IPS-11a (cell line): ENCODE measurements around the gene S100A12.

Source experiments
- H3K4me3 ChIP-seq: one replicate; pipeline ENCODE4 v1.5.1; 2013; ENCODE audit warnings: low read depth, low read length, control low read depth

Gene S100A12

DNA sequence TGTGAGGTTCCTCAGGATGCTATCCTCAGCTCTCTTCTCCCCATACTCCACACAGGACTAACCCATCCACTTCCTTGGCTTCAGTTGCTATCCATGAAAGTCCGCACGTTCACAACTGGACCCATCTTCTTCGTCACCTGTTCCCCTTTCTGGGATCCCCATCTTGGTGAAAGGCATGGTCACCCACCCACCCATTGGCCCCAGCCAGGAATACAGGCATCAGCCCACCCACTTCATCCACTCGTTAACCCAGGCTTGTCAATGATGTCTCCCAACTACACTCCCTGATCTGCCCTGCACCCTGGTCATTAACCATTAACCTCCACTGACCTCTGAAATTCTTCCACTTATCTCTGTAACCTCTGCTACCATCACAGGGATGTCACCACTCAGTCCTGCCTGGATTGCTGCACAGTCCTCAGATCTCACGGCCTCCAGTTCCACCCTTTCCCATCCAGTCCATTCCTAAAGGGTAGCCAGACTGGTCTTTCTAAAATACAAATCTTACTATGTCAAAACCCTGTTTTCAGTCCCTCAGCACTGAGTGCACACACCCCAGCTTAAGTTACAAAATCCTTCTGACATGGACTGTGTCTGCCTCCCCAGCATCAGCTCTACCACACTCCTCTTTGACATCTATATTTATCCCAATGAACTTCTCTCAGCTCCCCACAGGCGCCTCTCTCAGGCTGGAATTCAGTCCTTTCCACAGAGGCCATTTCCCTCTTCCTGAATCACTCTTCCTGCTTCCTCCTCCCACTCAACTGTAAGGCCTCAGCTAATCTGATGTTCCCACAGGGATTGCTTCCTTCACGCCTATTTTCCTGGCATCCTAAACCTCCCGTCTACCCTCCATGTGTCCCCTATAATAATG is 37.2 kb downstream of the S100A12 start:
- H3K4me3 ChIP-seq, result no peak overlapping the region

DNA sequence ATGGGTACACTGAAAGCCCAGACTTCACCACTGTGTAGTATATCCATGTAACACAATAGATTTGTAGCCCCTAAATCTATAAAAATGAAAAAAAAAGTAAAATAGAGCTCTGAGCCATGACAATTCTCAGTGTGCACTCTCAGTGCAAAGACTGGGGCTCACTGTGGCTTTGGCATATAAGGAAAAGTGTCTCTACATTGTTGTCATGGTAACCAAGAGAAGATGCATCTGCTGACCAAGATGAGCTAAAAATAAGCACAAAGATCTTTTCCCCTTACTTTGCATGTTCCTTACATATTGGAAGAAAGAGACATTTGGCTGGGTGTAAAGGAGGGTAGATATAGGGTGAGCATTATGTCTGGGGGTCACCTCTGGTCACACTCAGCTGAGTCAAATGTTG is 38.8 kb downstream of the S100A12 start:
- no peak overlapping the region for H3K4me3 ChIP-seq

DNA sequence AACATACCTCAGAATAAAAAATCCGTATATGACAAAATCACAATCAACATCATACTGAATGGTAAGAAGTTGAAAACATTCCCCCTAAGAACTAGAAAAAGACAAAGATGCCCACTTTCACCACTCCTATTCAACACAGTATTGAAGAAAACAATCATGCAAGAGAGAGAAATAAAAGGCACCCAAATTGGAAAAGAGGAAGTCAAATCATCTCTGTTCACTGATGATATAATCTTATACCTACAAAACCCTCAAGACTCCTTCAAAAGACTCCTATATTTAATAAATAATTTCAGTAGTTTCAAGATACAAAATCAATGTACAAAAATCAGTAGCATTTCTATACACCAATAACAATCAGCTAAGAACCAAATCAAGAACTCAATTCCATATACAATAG is 41.5 kb downstream of the S100A12 start:
- no peak overlapping the region for H3K4me3 ChIP-seq

DNA sequence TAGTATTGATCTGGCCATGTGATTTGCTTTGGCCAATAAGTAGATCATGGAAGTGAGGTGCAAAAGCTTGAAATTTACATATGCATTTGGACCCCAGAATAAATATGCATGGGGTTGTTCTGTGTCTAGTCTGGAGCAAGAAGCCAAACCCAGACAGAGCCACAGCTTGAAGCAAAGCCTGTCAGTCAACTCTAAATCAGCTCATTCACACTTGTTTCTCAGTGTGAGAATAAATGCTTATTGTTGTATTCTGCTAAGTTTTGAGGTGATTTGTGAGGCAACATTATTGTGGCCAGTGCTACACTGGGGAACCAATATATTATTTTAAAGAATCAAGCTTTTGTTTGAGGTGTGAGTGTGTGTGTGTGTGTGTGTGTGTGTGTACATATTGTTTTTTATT is 50.5 kb downstream of the S100A12 start:
- no peak overlapping the region for H3K4me3 ChIP-seq
